ENCODE results near the gene DNMBP. TPM values are rescaled to one million over a fixed set of nuclear protein-coding genes. Genes with fewer than 3 reads are reported as not detected.
"Not testable (repeated sequence)": the region's sequence is repeated elsewhere in the genome, so short reads cannot be mapped to it uniquely, and the experiment has no call there.

The DNMBP gene
- total and polyA plus RNA-seq, 2 experiments from 2014 or later, result 12.4 to 18.5 TPM

GRCh38 chr10:99995713-99996112, 14.0 kb downstream of the DNMBP start:
- H3K79me2 ChIP-seq (ENCODE audit: insufficient read depth), result peaks cover 100% of the 10 kb centered on the region
- 85 to 88% methylated on average over 3 of the region's 3 CpGs for WGBS, 2 experiments (ENCODE audit: low coverage in 1 of 2, low lambda C conversion rate in 2 of 2, missing lambda C conversion rate in 2 of 2)
- no peak for DNase-seq
- H3K9ac ChIP-seq, result no peak overlapping the region
- TF ChIP-seq EZH2 (IDR thresholded peaks at IDR 0.05; ENCODE audit: insufficient read depth, poor library complexity, severe bottlenecking) (no peak), EZH2phosphoT487 (IDR thresholded peaks at IDR 0.05; ENCODE audit: insufficient read depth, low read depth) (no peak)
- no peak overlapping the region for H3K4me3 ChIP-seq
- peaks cover 38% of the 10 kb centered on the region for H3K4me1 ChIP-seq (ENCODE audit: insufficient read depth)
- H4K20me1 ChIP-seq (ENCODE audit: insufficient read depth), result no peaks in the 10 kb centered on the region
- no peak overlapping the region for H3K4me2 ChIP-seq (ENCODE audit: unreplicated experiment)
- no peaks in the 10 kb centered on the region for H3K27me3 ChIP-seq (replicated peaks; ENCODE audit: insufficient read depth)
- H3F3A ChIP-seq (ENCODE audit: insufficient read depth), result peaks cover 35% of the 10 kb centered on the region
- H3K36me3 ChIP-seq (ENCODE audit: low read depth), result peaks cover 13% of the 10 kb centered on the region; the same call in 1 of the 2 replicates
- no peaks in the 10 kb centered on the region for H3K9me3 ChIP-seq (ENCODE audit: low read depth)
- H3K9me2 ChIP-seq (ENCODE audit: insufficient read depth), result no peaks in the 10 kb centered on the region
- 0 out of 2 replicates have a peak overlapping the region, but pooled peaks have one; percentile 67 for H3K27ac ChIP-seq
- in situ Hi-C loops (cut with MboI), result no loop called here
- H2AFZ ChIP-seq, result no peak overlapping the region

GRCh38 chr10:99995269-99995668, 14.5 kb downstream of the DNMBP start:
- peaks cover 35% of the 10 kb centered on the region for H3F3A ChIP-seq (ENCODE audit: insufficient read depth)
- TF ChIP-seq EZH2 (IDR thresholded peaks at IDR 0.05; ENCODE audit: insufficient read depth, poor library complexity, severe bottlenecking) (no peak), EZH2phosphoT487 (IDR thresholded peaks at IDR 0.05; ENCODE audit: insufficient read depth, low read depth) (no peak)
- no peak overlapping the region for H2AFZ ChIP-seq
- no peaks in the 10 kb centered on the region for H4K20me1 ChIP-seq (ENCODE audit: insufficient read depth)
- H3K4me3 ChIP-seq, result no peak overlapping the region
- H3K79me2 ChIP-seq (ENCODE audit: insufficient read depth), result peaks cover 100% of the 10 kb centered on the region
- H3K4me1 ChIP-seq (ENCODE audit: insufficient read depth), result peaks cover 38% of the 10 kb centered on the region
- WGBS, 2 experiments (ENCODE audit: low coverage in 1 of 2, low lambda C conversion rate in 2 of 2, missing lambda C conversion rate in 2 of 2), result 87 to 89% methylated on average over 3 of the region's 3 CpGs
- peak overlapping the region; percentile 67; the same call in 1 of the 2 replicates for H3K27ac ChIP-seq
- peaks cover 13% of the 10 kb centered on the region; the same call in 1 of the 2 replicates for H3K36me3 ChIP-seq (ENCODE audit: low read depth)
- no peak for DNase-seq
- H3K9me2 ChIP-seq (ENCODE audit: insufficient read depth), result no peaks in the 10 kb centered on the region
- H3K9me3 ChIP-seq (ENCODE audit: low read depth), result no peaks in the 10 kb centered on the region
- no peak overlapping the region for H3K4me2 ChIP-seq (ENCODE audit: unreplicated experiment)
- no peak overlapping the region for H3K9ac ChIP-seq
- H3K27me3 ChIP-seq (replicated peaks; ENCODE audit: insufficient read depth), result no peaks in the 10 kb centered on the region
- in situ Hi-C loops (cut with MboI), result no loop called here

- Histone ChIP-seq H3K4me2 (ENCODE audit: unreplicated experiment) (peak overlapping the region; percentile 31), H2AFZ (no peak overlapping the region), H3K4me1 (ENCODE audit: insufficient read depth) (peaks cover 38% of the 10 kb centered on the region), H3K9ac (peak overlapping the region; percentile 41), H3F3A (ENCODE audit: insufficient read depth) (peaks cover 35% of the 10 kb centered on the region), H3K9me2 (ENCODE audit: insufficient read depth) (no peaks in the 10 kb centered on the region), H3K36me3 (ENCODE audit: low read depth) (peaks cover 13% of the 10 kb centered on the region; the same call in 1 of the 2 replicates), H3K27ac (peak overlapping the region; percentile 67), H3K9me3 (ENCODE audit: low read depth) (no peaks in the 10 kb centered on the region), H3K4me3 (no peak overlapping the region), H3K79me2 (ENCODE audit: insufficient read depth) (peaks cover 100% of the 10 kb centered on the region), H3K27me3 (replicated peaks; ENCODE audit: insufficient read depth) (no peaks in the 10 kb centered on the region), H4K20me1 (ENCODE audit: insufficient read depth) (no peaks in the 10 kb centered on the region)
- DNase-seq, result no peak
- in situ Hi-C loops (cut with MboI), result no loop called here
- WGBS, 2 experiments (ENCODE audit: low coverage in 1 of 2, low lambda C conversion rate in 2 of 2, missing lambda C conversion rate in 2 of 2), result 89 to 92% methylated on average over 5 of the region's 5 CpGs
- TF ChIP-seq EZH2phosphoT487 (IDR thresholded peaks at IDR 0.05; ENCODE audit: insufficient read depth, low read depth) (no peak), EZH2 (IDR thresholded peaks at IDR 0.05; ENCODE audit: insufficient read depth, poor library complexity, severe bottlenecking) (no peak)
Observed at GRCh38 chr10:99994801-99995200, 14.9 kb downstream of the DNMBP start.

- 13 to 16% methylated on average over 8 of the region's 8 CpGs for WGBS, 2 experiments (ENCODE audit: low coverage in 1 of 2, low lambda C conversion rate in 2 of 2, missing lambda C conversion rate in 2 of 2)
- TF ChIP-seq EZH2 (IDR thresholded peaks at IDR 0.05; ENCODE audit: insufficient read depth, poor library complexity, severe bottlenecking) (no peak), EZH2phosphoT487 (IDR thresholded peaks at IDR 0.05; ENCODE audit: insufficient read depth, low read depth) (no peak)
- peaks cover 13% of the 10 kb centered on the region; the same call in 1 of the 2 replicates for H3K36me3 ChIP-seq (ENCODE audit: low read depth)
- H3F3A ChIP-seq (ENCODE audit: insufficient read depth), result peaks cover 35% of the 10 kb centered on the region
- no peak overlapping the region for H2AFZ ChIP-seq
- DNase-seq, result peak; percentile 85
- H3K4me3 ChIP-seq, result peak overlapping the region; percentile 15
- peaks cover 35% of the 10 kb centered on the region for H3K4me1 ChIP-seq (ENCODE audit: insufficient read depth)
- no peaks in the 10 kb centered on the region for H3K9me2 ChIP-seq (ENCODE audit: insufficient read depth)
- H3K9ac ChIP-seq, result peak overlapping the region; percentile 41
- in situ Hi-C loops (cut with MboI), result no loop called here
- no peaks in the 10 kb centered on the region for H3K9me3 ChIP-seq (ENCODE audit: low read depth)
- H4K20me1 ChIP-seq (ENCODE audit: insufficient read depth), result no peaks in the 10 kb centered on the region
- no peaks in the 10 kb centered on the region for H3K27me3 ChIP-seq (replicated peaks; ENCODE audit: insufficient read depth)
- peak overlapping the region; percentile 67 for H3K27ac ChIP-seq
- peak overlapping the region; percentile 31 for H3K4me2 ChIP-seq (ENCODE audit: unreplicated experiment)
- H3K79me2 ChIP-seq (ENCODE audit: insufficient read depth), result peaks cover 100% of the 10 kb centered on the region
Observed at GRCh38 chr10:99993701-99994689, 15.8 kb downstream of the DNMBP start.

GRCh38 chr10:99985637-99986036, 24.1 kb downstream of the DNMBP start:
- H3K9me2 ChIP-seq (ENCODE audit: insufficient read depth); DNase-seq; H2AFZ ChIP-seq; H3K9ac ChIP-seq; H3K36me3 ChIP-seq (ENCODE audit: low read depth); H3K4me3 ChIP-seq; in situ Hi-C loops (cut with MboI); H3K4me2 ChIP-seq (ENCODE audit: unreplicated experiment); H3K9me3 ChIP-seq (ENCODE audit: low read depth); H4K20me1 ChIP-seq (ENCODE audit: insufficient read depth); H3K27me3 ChIP-seq (replicated peaks; ENCODE audit: insufficient read depth): not testable (repeated sequence)
- peaks cover 42% of the 10 kb centered on the region for H3F3A ChIP-seq (ENCODE audit: insufficient read depth)
- peak overlapping the region; percentile 93; the same call in 1 of the 2 replicates for H3K27ac ChIP-seq
- WGBS, 2 experiments (ENCODE audit: low coverage in 1 of 2, low lambda C conversion rate in 2 of 2, missing lambda C conversion rate in 2 of 2), result 97 to 98% methylated on average over 5 of the region's 5 CpGs
- H3K79me2 ChIP-seq (ENCODE audit: insufficient read depth), result peaks cover 100% of the 10 kb centered on the region
- H3K4me1 ChIP-seq (ENCODE audit: insufficient read depth), result peaks cover 40% of the 10 kb centered on the region
